Measurements from ENCODE around the gene ABHD13.

GRCh38 chr13:108218044-108218974, at the start of gene ABHD13:
- TF ChIP-seq CTCF (IDR thresholded peaks at IDR 0.05) (no peak), ZFX (IDR thresholded peaks at IDR 0.05; ENCODE audit: borderline replicate concordance) (no peak)
